ENCODE measurements around the gene LRRK1.

DNA sequence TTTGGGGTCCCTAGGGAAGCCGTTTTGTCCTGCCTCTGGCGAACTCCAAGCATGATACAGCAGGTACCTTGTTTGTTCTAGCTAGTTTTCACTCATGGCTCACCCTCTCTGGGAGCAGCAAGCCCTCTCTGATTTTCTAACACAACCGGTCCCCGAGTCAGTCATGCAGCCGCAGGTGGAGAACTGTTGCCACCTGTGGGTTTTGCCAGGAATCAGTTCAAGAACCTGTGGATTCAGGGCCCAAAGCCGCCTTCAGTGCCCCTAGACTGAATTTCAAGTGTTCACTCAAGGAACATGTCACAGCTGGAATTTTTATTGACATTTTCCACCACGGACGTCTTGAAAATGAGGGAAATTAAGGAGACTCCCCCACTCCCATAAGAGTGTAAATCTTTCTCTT is 13.3 kb upstream of the LRRK1 start:
- no peak for TF ChIP-seq PHF5A (CRISPR knock-in tag; IDR thresholded peaks at IDR 0.05; ENCODE audit: low read depth, unreplicated experiment)
- no peak for TF ChIP-seq FOXC1 (CRISPR knock-in tag; IDR thresholded peaks at IDR 0.05; ENCODE audit: borderline replicate concordance)
- TF ChIP-seq ZBTB21 (CRISPR knock-in tag; IDR thresholded peaks at IDR 0.05), result no peak
- TF ChIP-seq SMAD9 (CRISPR knock-in tag; IDR thresholded peaks at IDR 0.05), result no peak
- no peak for TF ChIP-seq ZNF121 (CRISPR knock-in tag; IDR thresholded peaks at IDR 0.05)
- TF ChIP-seq, protein P1, sequence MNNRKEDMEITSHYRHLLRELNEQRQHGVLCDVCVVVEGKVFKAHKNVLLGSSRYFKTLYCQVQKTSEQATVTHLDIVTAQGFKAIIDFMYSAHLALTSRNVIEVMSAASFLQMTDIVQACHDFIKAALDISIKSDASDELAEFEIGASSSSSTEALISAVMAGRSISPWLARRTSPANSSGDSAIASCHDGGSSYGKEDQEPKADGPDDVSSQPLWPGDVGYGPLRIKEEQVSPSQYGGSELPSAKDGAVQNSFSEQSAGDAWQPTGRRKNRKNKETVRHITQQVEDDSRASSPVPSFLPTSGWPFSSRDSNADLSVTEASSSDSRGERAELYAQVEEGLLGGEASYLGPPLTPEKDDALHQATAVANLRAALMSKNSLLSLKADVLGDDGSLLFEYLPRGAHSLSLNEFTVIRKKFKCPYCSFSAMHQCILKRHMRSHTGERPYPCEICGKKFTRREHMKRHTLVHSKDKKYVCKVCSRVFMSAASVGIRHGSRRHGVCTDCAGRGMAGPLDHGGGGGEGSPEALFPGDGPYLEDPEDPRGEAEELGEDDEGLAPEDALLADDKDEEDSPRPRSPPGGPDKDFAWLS (CRISPR knock-in tag; IDR thresholded peaks at IDR 0.05; ENCODE audit: borderline replicate concordance), result no peak
